A673 (cell line): ENCODE data around the gene ITGB2.

Source experiments
- CTCF ChIP-seq: fragments of 300-800, 200-600 bp; sonication (generic); conservative IDR thresholded peaks from 2 replicates; pipeline ENCODE4 v1.5.1; 2017; ENCODE audit warnings: low read depth, mild to moderate bottlenecking, antibody characterized with exemption, low read length, moderate library complexity, mixed read lengths
- EZH2 ChIP-seq: fragments of 200-600 bp; sonication (generic); IDR thresholded peaks from 2 replicates; pipeline ENCODE4 v1.6.1; 2017; ENCODE audit warnings: borderline replicate concordance, low read depth, mild to moderate bottlenecking, mixed read lengths, antibody characterized with exemption, low read length; ENCODE audit not compliant: poor library complexity, severe bottlenecking

- TF ChIP-seq CTCF (no peak), EZH2 (no peak)
Observed at GRCh38 chr21:44903689-44904088, 17.0 kb downstream of the ITGB2 start.
